MM.1S (cell line): Measurements from ENCODE around the gene PTMS.

Experiments
- DNase-seq: peaks from one replicate; pipeline ENCODE4 v3.0.0-alpha.2; 2015
- H2AFZ ChIP-seq: fragments of 300-600 bp; sonication (generic); 2 replicates; pipeline ENCODE4 v1.6.0; 2016; ENCODE audit warnings: antibody characterized with exemption, low read length
- H3F3A ChIP-seq: fragments of 300-600 bp; sonication (generic); 2 replicates; pipeline ENCODE4 v1.6.1; 2016; ENCODE audit warnings: mild to moderate bottlenecking, antibody characterized with exemption, low read length, moderate library complexity, mixed read lengths; ENCODE audit not compliant: insufficient read depth
- H3K27ac ChIP-seq: fragments of 300-600 bp; sonication (generic); 2 replicates; pipeline ENCODE4 v1.5.1; 2016; ENCODE audit warnings: mild to moderate bottlenecking, low read length
- H3K27me3 ChIP-seq: fragments of 300-600 bp; sonication (generic); replicated peaks from 2 replicates; pipeline ENCODE4 v1.6.0; 2016; ENCODE audit warnings: low read length; ENCODE audit not compliant: insufficient read depth
- H3K36me3 ChIP-seq: fragments of 300-600 bp; sonication (generic); replicated peaks from 2 replicates; pipeline ENCODE4 v1.6.1; 2016; ENCODE audit warnings: mild to moderate bottlenecking, low read length, mixed read lengths; ENCODE audit not compliant: insufficient read depth
- H3K4me1 ChIP-seq: fragments of 300-600 bp; sonication (generic); 2 replicates; pipeline ENCODE4 v1.6.1; 2016; ENCODE audit warnings: low read length, mixed read lengths
- H3K4me2 ChIP-seq: fragments of 300-600 bp; sonication (generic); 2 replicates; pipeline ENCODE4 v1.6.0; 2016; ENCODE audit warnings: low read depth, low read length
- H3K4me3 ChIP-seq: fragments of 300-600 bp; sonication (generic); 2 replicates; pipeline ENCODE4 v1.5.1; 2016; ENCODE audit warnings: low read length, mixed read lengths
- H3K79me2 ChIP-seq: fragments of 300-600 bp; sonication (generic); 2 replicates; pipeline ENCODE4 v1.6.1; 2016; ENCODE audit warnings: mixed run types, low read length, mixed read lengths
- H3K9ac ChIP-seq: fragments of 300-600 bp; sonication (generic); 2 replicates; pipeline ENCODE4 v1.6.1; 2016; ENCODE audit warnings: low read length, mixed read lengths
- H3K9me2 ChIP-seq: fragments of 300-600 bp; sonication (generic); replicated peaks from 2 replicates; pipeline ENCODE4 v1.6.1; 2016; ENCODE audit warnings: mild to moderate bottlenecking, low read length, mixed read lengths; ENCODE audit not compliant: insufficient read depth
- H3K9me3 ChIP-seq: fragments of 300-600 bp; sonication (generic); replicated peaks from 2 replicates; pipeline ENCODE4 v1.6.1; 2016; ENCODE audit warnings: mild to moderate bottlenecking, low read length, mixed read lengths; ENCODE audit not compliant: insufficient read depth
- H4K20me1 ChIP-seq: fragments of 300-600 bp; sonication (generic); 2 replicates; pipeline ENCODE4 v1.6.1; 2016; ENCODE audit warnings: mild to moderate bottlenecking, low read length, moderate library complexity, mixed read lengths; ENCODE audit not compliant: insufficient read depth
- CTCF ChIP-seq: fragments of 300-600 bp; sonication (generic); IDR thresholded peaks from 2 replicates; pipeline ENCODE4 v1.5.1; 2016; ENCODE audit warnings: antibody characterized with exemption, low read length, mixed read lengths
- EZH2 ChIP-seq: fragments of 300-600 bp; sonication (generic); optimal IDR thresholded peaks from 2 replicates; pipeline ENCODE3; 2017; ENCODE audit warnings: low read depth, mild to moderate bottlenecking, antibody characterized with exemption, low read length, mixed read lengths
- EZH2phosphoT487 ChIP-seq: fragments of 300-600 bp; sonication (generic); IDR thresholded peaks from 2 replicates; pipeline ENCODE4 v1.6.1; 2018; ENCODE audit warnings: antibody characterized with exemption, low read length

PTMS gene

GRCh38 chr12:6752921-6753771 lies 13.0 kb upstream of the PTMS start, which contains the start of gene MLF2:
MLF2 (minus strand) TSS chr12:6753141; CDS start chr12:6752334, 807 bp downstream.
- no peaks in the 10 kb centered on the region for H3K9me2 ChIP-seq
- H4K20me1 ChIP-seq, result no peaks in the 10 kb centered on the region
- H2AFZ ChIP-seq, result peak within 1 kb of the TSS; percentile 70
- DNase-seq, result peak; percentile 98
- TF ChIP-seq CTCF (no peak; the same call in 1 of the 2 replicates), EZH2phosphoT487 (no peak), EZH2 (no peak)
- H3K4me1 ChIP-seq, result peaks cover 14% of the 10 kb centered on the region
- no peaks in the 10 kb centered on the region for H3K27me3 ChIP-seq
- no peaks in the 10 kb centered on the region for H3K9me3 ChIP-seq
- H3K4me3 ChIP-seq, result peak within 1 kb of the TSS; percentile 99
- peaks cover 5% of the 10 kb centered on the region; the same call in 1 of the 2 replicates for H3F3A ChIP-seq
- peak within 1 kb of the TSS; percentile 76 for H3K27ac ChIP-seq
- H3K79me2 ChIP-seq, result peaks cover 15% of the 10 kb centered on the region
- peak within 1 kb of the TSS; percentile 78 for H3K4me2 ChIP-seq
- H3K9ac ChIP-seq, result peak within 1 kb of the TSS; percentile 83
- no peaks in the 10 kb centered on the region for H3K36me3 ChIP-seq

GRCh38 chr12:6753772-6754356 lies 12.3 kb upstream of the PTMS start:
- H3K9me2 ChIP-seq, result no peaks in the 10 kb centered on the region
- H2AFZ ChIP-seq, result no peak overlapping the region
- TF ChIP-seq EZH2 (no peak), CTCF (peak; percentile 95; the same call in 1 of the 2 replicates), EZH2phosphoT487 (no peak)
- H3K4me1 ChIP-seq, result peaks cover 19% of the 10 kb centered on the region
- H3K9ac ChIP-seq, result no peak overlapping the region
- peaks cover 8% of the 10 kb centered on the region; the same call in 1 of the 2 replicates for H3F3A ChIP-seq
- no peaks in the 10 kb centered on the region for H3K36me3 ChIP-seq
- peak overlapping the region; percentile 27; the same call in 1 of the 2 replicates for H3K4me2 ChIP-seq
- peak; percentile 13 for DNase-seq
- H3K4me3 ChIP-seq, result no peak overlapping the region
- no peaks in the 10 kb centered on the region for H3K9me3 ChIP-seq
- peaks cover 15% of the 10 kb centered on the region for H3K79me2 ChIP-seq
- no peaks in the 10 kb centered on the region for H3K27me3 ChIP-seq
- no peak overlapping the region for H3K27ac ChIP-seq
- H4K20me1 ChIP-seq, result no peaks in the 10 kb centered on the region

GRCh38 chr12:6754411-6754810 lies 11.8 kb upstream of the PTMS start:
- DNase-seq, result no peak
- Histone ChIP-seq H3K9me3 (no peaks in the 10 kb centered on the region), H4K20me1 (no peaks in the 10 kb centered on the region), H3K9ac (no peak overlapping the region), H3K4me3 (no peak overlapping the region), H3K79me2 (peaks cover 15% of the 10 kb centered on the region), H3K9me2 (no peaks in the 10 kb centered on the region), H3F3A (peaks cover 8% of the 10 kb centered on the region; the same call in 1 of the 2 replicates), H3K27me3 (no peaks in the 10 kb centered on the region), H2AFZ (no peak overlapping the region), H3K4me2 (no peak overlapping the region), H3K4me1 (peaks cover 21% of the 10 kb centered on the region), H3K36me3 (no peaks in the 10 kb centered on the region), H3K27ac (no peak overlapping the region)
- TF ChIP-seq EZH2 (no peak), CTCF (no peak), EZH2phosphoT487 (no peak)
